CD4-positive, alpha-beta T cell treated with Interleukin-15 for 1 hour (primary cell): Measurements from ENCODE around the gene CLEC18C.
"Not testable (repeated sequence)": the region's sequence is repeated elsewhere in the genome, so short reads cannot be mapped to it uniquely, and the experiment has no call there.

Experiments used
- DNase-seq: peaks from one replicate; pipeline ENCODE4 v3.0.0-alpha.2; 2020

The CLEC18C gene

DNA sequence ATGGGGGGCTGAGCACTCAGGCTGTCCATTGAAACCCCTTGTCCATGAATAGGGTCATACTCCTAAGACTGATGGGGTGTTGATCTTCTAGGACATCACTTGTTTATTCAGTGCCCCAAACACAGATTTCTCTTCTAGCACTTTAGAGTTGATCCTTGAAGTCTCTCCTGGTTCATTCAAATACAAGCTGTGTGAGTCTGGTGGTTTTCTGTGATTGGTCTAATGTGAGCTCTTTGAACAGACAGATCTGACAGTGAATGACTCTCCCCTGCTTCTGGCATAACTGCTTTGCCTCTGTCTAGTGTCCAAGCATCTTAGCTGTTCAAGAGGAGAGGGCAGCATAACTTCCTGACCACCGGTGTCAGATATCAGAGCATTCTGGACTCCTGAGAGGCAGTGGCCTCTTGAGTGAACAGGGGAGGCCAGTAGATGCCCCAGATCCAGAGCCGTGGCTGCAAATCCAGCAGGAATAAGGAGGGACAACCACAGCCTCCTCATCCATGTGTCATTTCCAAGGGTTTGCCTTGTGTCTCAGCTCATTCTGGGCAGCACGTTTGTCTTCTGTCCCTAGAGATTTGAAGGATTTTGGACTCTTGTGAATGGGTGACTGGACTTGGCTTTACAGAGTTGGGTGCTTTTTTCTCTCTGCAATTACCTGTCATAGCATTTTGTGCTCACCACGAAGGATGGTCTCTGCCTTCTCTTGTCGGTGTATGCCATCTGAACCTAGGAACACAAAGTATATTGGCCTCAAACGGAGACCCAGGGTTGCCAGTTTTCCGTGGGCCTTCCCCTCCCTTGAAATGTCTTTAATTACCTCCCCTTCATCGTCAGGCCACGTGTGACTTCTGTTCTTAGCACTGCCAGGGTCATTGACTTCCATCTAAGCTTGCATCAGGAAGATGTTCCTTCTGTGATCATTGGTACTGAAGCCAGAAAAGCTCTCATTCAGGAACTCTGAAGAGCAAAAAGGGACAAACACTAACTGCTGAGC lies 13.9 kb upstream of the CLEC18C start:
- DNase-seq: no peak

DNA sequence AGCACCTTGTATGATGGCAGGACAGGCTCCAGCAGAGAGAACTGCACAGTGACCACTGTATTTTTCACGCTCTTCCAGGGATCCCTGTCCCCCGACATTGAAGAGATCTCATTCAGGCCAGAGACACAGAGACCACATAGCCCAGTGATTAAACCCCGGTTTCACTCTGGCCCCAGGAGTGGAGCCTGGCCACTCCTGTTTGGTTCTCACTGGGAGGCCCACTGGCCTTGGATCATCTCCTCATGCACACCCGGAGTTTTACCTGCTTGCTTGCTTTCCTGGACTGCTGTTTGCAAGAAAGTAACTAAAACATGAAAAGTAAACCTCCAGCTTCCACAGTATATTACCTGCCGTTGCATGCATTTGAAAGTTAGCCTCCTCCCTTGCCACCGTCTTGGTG lies 13.2 kb upstream of the CLEC18C start:
- DNase-seq: no peak

DNA sequence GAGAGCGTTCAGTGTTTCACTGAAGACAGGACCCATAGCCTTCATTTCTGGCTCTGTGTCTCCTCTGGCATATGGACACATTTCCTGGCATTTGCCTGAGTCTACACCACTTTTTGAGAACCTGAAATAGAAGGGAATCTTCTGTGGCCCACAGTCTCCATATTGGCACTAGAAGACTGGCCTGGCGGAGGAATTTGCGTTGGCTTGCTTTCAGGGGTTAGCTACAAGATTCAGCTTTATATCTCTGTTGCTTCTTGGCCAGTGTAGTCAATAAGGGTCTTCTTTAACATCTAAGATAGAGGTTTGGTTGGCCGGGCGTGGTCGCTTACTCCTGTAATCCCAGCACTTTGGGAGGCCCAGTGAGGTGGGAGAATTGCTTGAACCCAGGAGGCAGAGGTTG lies 12.8 kb upstream of the CLEC18C start:
- DNase-seq: no peak

DNA sequence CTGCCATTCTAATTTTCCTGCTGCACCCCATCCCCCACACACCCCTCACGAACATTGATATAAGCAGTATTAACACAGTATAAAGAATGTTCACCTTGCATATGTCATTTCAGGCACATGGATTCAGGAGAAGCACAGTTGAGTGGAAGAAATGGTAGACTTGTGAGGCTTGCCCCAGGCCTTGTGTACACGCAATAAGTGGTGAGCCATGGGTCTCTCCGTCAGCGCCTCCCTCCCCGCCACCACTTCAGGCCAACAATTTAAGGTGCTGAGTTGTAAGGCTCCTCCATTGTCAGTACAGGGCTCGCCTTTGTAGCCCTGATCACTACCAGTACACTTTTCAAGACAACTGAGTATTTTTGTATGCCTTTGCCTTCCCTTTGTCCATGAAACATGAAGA lies 12.2 kb upstream of the CLEC18C start:
- no peak for DNase-seq

DNA sequence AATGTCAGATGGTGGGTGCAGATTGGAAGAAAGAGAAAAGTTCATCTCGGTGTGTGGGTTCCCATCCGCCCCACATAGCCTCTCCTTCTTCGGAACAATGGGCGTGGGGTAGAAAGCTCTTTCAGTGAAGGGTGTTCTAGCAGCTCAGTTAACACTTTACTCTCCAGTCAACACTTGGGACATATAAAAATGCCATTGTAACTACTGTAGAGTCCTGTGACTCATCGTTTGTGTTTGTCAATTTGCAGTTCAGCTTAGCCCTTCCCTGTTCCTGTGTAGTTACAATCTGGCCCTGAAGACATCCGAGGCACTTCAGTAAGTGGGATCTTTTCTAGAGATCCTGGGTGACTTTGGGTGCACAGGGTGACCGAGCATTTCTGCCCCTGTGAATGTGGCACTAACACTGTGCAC lies 11.5 kb upstream of the CLEC18C start:
- no peak for DNase-seq

DNA sequence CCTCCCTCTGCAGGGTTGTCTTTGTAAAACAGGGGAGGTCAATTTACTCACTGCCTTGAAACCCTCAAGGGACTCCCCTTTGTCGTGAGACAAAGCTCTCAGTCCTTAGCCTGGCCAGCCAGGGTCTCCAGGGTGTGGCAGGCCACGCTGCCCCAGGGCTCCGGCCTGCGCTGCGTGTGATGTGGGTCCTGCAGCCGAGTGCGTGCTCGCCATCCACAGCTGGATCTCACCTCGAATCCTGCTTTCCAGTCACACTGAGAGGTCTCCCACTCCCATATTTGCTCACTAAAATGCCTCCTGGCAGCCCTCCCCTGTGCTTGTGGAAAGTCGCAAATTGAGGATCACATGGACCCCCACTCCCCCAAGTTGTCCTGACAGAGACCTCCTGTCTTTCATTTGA lies 10.0 kb upstream of the CLEC18C start:
- no peak for DNase-seq

DNA sequence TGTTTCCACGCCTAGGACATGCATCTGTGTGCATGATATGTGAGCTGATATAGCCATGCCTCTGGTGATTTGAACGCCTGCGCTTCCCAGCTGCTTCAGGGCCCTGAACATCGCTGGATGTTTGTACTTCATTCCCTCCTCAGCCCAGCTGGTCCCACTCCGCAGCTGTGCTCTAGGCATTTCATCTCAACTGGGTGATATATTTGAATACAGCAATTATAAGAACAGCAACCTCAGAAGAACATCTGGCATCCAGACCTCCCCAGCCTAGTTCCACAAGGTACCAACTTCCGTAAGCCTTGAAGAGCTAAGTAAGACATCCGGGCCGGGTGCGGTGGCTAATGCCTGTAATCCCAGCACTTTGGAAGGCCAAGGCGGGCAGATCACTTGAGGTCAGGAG lies 6.9 kb upstream of the CLEC18C start:
- not testable (repeated sequence) for DNase-seq

DNA sequence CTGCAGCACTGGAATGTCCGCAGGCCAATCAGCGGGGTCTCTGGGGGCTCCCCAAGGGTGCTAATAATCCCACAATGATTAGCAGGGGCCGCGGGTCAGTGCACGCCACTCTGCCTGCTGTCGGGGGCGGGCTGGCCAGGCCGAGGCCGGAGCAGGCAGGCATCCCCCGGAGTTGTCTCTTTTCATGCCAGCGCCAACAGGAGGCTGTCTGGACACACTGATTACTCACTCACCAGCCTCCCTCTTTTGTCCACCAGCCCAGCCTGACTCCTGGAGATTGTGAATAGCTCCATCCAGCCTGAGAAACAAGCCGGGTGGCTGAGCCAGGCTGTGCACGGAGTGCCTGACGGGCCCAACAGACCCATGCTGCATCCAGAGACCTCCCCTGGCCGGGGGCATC lies 329 bp downstream of the CLEC18C start:
- not testable (repeated sequence) for DNase-seq

DNA sequence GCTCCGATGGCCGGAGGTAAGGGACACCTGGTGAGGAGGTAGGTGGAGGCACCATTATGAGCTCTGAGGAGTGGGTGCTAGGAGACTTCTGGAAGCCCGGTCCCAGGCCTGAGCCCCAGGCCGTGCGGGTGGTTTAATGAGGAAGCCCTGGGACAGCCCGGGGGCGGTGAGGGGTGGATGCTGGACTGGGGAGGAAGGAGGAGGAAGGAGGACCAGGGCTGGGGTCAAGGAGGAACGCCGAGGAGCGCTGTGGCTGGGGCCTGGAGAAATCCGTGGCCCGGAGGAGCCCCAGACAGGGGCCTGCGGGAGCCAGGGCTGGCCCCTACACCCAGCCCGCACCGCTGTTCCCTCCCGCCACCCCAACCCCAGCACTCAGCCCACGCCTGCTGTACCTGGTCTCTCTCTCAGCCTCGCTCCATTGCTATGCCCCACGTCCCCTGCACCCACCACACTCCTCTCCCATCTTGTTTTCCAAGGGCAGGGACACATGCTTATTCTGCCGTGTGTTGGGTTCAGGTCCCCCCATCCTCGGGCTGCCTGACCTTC lies 873 bp downstream of the CLEC18C start:
- DNase-seq: not testable (repeated sequence)

DNA sequence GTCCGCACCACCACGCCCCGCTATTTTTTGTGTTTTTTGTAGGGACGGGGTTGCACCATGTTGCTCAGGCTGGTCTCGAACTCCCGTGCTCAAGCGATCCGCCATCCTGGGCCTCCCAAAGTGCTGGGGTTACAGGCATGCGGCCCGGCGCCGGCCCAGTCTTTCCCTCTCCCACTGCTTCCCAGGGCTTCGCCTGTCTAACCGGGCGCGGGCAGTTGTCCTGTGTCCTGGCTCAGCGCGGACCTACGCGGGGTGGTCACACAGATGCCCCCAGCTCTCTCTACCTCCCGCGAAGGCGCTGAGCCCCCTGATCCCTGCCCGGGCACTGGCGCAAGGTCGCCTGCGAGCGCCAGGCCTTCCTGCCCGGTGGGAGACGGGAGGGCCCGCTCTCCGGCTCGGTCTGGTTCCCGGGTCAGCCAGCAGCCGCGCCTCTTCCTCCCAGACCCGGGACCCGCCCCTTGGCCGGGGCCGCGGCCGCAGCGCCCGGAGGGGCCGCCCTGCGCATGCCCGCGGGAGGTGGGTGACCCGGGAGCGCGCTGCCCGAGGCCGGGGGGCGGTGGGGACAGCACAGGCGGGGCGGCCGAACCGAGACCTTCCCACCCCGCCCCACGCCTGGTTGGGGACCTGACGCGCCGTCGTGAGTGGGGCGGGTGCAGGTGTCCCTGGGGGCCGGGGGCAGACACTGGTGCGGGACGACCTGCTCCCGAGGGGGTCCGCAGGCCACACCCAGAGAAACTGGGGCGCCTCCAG lies 14.4 kb downstream of the CLEC18C start:
- DNase-seq: not testable (repeated sequence)

DNA sequence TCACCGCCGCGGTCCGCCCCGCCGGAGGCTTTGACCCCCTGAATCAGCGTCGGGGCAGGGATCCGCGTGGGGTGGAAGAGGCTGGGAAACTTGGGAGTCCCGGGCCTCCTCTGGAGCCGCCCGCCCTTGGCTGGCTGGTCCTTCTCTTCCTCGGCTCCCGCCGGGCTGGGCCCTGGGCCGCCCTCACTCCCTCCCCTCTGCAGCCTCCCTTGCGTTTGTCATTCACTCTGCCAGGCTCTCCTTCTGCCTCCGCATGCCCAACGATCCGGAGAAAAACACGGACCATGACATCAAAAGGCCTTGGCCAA lies 15.0 kb downstream of the CLEC18C start:
- DNase-seq: not testable (repeated sequence)

DNA sequence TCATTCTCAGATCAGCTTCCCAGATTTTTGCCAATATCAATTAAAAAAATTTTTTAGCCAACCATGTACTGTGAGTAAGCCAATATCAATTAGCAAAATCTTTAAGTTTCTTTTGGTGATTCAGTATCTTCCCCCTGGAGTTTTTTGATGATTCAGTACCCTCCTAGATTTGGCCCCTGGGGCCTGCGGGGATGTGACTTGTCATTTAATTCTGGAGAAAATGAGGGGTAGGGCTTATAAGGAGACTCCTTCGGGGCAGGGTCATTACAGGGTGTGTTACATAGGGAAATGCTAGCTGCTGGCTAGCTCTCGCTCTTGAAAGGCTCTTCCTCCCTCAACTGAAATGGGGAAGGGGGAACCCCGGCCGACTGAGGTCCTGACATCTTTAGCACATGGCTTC lies 17.0 kb downstream of the CLEC18C start:
- not testable (repeated sequence) for DNase-seq

DNA sequence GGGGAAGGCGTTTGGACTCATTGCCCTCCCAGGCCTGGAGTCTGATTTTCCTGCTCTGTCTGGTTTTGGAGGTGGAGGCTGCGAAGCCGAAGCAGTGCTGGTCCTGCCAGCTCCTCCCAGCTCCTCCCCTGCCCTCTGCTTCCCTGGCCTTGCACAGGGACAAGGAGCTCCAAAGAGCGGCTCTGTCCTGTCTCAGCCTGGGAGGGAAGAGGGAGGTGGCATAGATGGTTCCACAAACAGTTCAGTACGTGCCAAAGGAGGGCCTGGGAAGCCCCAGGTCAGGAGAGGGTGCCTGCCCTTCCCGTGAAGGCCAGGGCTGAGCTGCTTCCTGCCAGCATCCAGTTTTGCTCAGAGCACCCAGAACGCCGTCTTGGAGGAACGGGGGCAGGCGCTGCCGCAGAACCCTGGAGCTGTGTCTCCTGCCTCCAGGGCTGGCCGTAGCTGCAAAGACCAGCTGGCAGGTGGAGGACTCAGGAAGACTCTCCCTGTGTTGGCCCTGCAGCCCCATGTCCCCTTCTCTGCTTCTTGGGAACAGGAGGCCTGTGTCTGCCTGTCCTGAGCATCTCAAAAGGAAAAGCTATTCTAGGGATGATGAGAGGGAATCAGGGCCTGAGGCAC lies 23.2 kb downstream of the CLEC18C start:
- DNase-seq: not testable (repeated sequence)

DNA sequence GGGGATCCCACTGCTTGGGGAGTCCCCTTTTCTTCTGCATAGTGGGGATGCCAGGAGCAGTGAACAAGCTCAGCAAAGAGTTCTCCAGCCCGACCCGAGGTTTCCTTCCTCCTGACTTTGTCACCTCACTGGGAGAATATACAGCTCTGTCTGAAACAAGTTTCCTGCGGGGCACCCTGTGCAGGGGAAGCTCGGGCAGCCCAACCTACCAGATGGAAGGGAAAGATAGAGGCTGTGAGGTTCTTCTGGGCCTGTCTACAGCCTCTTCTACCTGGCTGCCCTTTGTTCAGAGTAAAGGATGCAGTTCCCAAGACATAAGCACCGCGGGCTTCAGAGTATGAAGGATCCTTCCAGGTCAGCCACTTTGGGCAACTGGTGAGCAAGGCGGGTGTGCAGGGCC lies 24.0 kb downstream of the CLEC18C start:
- not testable (repeated sequence) for DNase-seq

DNA sequence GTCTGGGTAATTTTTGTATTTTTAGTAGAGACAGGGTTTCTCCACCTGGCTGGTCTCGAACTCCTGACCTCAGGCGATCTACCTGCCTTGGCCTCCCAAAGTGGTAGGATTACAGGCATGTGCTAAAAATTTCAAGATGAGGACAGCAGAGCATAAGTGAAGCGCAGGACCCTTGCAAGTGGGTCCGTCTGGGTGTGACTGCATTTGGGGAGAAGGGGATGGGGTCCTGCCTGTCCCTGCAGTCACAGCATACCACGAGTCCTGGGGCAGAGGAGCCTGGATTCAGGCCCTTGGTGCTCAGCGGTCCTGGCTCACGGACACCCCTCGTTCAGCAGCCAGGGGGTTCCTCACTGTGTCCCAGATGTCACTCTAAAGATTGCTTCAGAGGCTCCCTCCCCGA lies 24.6 kb downstream of the CLEC18C start:
- DNase-seq: not testable (repeated sequence)

DNA sequence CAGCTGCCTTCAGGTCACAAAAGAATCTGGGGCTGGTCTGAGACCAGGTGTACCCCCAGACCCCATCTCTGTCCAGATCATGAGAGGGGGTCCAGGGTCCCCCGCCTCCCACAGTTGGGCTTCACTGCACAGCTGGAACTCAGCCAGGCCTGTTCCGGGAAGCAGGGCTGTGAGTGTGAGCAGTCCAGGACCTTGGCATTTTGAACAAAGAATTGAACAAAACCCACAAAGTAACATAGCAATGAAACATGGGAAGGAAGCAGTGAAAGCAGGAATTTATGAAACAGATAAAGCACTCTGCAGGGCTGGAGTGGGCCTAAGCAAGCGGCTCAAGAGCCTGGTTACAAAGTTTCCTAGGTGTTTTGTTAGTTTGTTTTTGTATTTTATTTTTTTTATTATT lies 25.1 kb downstream of the CLEC18C start:
- not testable (repeated sequence) for DNase-seq

DNA sequence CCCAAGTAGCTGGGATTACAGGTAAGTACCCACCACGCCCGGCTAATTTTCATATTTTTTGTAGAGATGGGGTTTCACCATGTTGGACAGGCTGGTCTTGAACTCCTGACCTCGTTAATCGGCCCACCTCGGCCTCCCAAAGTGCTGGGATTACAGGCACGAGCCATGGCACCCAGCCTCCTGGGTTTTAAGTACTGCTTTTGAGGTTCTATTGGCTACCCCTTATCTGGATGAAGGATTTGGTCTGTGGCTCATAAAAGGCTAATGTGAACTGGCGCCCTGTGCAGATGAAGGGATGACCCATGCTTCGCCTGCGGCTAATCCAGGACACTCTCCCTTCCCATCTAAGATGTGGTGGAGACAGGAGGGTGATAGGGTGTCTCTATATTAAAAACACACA lies 25.6 kb downstream of the CLEC18C start:
- not testable (repeated sequence) for DNase-seq

DNA sequence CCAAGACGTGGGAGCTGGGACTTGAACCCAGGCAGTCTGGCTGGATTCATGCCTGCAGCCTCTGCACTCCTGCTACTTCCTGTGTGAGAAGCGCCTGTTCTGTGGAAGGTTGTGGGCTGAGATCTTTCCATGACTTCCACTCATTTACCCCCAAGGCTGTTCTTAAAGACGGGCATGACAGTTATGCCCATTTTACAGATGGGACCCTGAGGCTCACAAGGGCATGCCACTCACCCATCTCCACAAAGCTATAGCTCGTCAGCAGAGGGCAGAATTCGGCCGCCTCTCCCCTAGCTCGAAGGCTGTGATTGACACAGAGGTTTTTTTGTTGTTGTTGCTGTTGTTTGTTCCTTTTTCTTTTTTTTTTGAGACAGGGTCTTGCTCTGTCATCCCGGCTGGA lies 26.5 kb downstream of the CLEC18C start:
- DNase-seq: not testable (repeated sequence)

DNA sequence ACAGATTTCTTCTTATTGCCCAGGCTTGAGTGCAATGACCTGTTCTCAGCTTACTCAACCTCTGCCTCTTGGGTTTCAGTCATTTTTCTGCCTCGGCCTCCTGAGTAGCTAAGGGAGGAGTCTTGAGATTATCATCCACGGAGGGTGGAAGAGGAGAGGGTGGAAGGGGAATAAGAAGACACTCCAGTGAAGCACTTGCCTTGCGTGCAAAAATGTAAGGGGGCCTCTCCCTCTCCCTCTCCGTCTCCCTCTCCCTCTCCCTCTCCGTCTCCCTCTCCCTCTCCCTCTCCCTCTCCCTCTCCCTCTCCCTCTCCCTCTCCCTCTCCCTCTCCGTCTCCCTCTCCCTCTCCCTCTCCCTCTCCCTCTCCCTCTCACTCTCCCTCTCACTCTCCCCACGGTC lies 29.9 kb downstream of the CLEC18C start:
- not testable (repeated sequence) for DNase-seq

DNA sequence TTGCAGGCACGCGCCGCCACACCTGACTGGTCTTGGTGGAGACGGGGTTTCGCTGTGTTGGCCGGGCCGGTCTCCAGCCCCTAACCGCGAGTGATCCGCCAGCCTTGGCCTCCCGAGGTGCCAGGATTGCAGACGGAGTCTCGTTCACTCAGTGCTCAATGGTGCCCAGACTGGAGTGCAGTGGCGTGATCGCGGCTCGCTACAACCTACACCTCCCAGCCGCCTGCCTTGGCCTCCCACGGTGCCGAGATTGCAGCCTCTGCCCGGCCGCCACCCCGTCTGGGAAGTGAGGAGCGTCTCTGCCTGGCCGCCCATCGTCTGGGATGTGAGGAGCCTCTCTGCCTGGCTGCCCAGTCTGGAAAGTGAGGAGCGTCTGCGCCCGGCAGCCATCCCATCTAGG lies 30.4 kb downstream of the CLEC18C start:
- not testable (repeated sequence) for DNase-seq

DNA sequence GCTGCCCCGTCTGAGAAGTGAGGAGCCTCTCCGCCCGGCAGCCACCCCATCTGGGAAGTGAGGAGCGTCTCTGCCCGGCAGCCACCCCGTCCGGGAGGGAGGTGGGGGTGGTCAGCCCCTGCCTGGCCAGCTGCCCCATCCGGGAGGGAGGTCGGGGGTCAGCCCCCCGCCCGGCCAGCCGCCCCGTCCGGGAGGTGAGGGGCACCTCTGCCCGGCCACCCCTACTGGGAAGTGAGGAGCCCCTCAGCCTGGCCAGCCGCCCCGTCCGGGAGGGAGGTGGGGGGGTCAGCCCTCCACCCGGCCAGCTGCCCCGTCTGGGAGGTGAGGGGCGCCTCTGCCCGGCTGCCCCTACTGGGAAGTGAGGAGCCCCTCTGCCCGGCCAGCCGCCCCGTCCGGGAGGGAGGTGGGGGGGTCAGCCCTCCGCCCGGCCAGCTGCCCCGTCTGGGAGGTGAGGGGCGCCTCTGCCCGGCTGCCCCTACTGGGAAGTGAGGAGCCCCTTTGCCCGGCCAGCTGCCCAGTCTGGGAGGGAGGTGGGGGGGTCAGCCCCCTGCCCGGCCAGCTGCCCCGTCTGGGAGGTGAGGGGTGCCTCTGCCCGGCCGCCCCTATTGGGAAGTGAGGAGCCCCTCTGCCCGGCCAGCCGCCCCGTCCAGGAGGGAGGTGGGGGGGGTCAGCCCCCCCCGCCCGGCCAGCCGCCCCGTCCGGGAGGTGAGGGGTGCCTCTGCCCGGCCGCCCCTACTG lies 31.2 kb downstream of the CLEC18C start:
- not testable (repeated sequence) for DNase-seq

DNA sequence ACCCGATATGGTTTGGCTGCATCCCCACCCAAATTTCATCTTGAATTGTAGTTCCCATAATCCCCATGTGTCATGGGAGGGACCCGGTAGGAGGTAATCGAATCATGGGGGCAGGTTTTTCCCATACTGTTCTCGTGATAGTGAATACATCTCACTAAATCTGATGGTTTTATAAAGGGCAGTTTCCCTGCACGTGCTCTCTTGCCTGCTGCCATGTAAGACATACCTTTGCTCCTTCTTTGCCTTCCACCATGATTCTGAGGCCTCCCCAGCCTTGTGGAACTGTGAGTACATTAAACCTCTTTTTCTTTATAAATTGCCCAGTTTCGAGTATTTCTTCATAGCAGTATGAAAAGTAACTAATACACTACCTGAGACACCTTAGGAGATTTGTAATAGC lies 32.8 kb downstream of the CLEC18C start:
- DNase-seq: not testable (repeated sequence)

DNA sequence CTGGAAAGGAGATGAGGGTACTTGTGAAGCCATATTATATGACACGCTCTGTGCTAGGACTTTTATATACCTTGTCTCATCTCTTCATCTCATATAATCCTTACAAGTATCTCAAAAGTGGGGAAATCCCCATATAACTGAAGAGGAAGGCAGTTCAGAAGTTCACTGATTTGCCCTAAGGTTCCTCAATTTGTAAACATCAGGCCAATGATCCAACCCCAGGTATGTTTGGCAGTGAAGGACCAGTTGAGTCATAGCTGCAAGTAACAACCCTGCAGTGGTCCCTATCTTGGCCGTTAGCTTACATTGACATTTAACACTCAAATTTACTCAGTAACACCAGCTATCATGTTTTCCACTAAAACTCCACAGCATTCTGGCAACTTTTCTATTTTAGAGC lies 45.0 kb downstream of the CLEC18C start:
- not testable (repeated sequence) for DNase-seq
